ENCODE data around the gene STK16.

GRCh38 chr2:219250049-219250781 lies 4.9 kb downstream of the STK16 start:
- no peak for TF ChIP-seq CTCF (IDR thresholded peaks at IDR 0.05)
- no peak for TF ChIP-seq EZH2 (IDR thresholded peaks at IDR 0.05)
